GM12873 (cell line): ENCODE results near the gene OGG1.

Experiments used
- CTCF ChIP-seq: IDR thresholded peaks from 2 replicates; pipeline ENCODE4 v1.5.1; 2012; ENCODE audit warnings: low read depth, mild to moderate bottlenecking, moderate library complexity, low read length, control low read depth; ENCODE audit not compliant: insufficient read depth; ENCODE audit errors: missing control alignments

The OGG1 gene

GRCh38 chr3:9727743-9728142 lies 22.0 kb upstream of the OGG1 start:
- TF ChIP-seq CTCF = no peak

DNA sequence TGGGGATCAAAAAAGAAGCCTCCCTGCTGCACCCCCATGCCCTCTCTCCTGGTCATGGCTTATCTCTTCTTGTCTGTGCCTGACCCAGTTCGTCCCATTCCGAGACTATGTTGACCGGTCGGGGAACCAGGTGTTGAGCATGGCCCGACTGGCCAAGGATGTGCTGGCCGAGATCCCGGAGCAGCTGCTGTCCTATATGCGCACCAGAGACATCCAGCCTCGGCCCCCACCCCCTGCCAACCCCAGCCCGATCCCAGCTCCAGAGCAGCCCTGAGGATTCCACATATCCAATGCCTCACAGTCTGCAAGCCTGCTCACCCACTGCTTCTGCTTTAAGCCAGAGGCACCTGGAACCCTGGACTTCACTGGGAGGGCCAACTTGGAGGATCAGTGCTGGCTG lies 20.3 kb upstream of the OGG1 start:
- TF ChIP-seq CTCF = no peak

DNA sequence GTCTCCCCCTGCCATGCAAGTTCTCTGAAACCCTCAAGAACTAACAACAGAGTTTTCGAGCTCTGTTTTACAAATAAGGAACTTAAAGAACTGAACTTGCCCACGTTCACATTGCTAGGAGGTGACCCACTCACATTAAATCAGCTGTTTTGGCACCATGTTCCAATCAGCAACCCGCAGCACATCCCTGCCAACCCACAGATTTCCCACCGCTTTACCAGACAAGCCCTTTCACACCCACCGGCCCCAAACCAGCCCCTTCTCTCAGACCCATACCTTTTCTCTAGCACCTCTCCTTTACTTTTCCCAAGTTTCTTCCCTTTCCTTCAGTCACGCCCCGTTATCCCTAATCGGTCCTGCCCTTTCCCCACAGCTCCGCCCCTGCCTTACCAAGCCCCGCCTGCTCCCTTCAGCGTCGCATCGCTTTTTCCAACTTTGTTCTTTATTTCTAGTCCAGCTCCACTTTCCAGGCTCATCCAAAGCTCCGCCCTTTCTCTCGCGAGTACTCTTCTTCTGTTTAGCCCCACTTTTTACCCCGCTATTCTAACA lies 19.0 kb upstream of the OGG1 start:
- no peak for TF ChIP-seq CTCF

DNA sequence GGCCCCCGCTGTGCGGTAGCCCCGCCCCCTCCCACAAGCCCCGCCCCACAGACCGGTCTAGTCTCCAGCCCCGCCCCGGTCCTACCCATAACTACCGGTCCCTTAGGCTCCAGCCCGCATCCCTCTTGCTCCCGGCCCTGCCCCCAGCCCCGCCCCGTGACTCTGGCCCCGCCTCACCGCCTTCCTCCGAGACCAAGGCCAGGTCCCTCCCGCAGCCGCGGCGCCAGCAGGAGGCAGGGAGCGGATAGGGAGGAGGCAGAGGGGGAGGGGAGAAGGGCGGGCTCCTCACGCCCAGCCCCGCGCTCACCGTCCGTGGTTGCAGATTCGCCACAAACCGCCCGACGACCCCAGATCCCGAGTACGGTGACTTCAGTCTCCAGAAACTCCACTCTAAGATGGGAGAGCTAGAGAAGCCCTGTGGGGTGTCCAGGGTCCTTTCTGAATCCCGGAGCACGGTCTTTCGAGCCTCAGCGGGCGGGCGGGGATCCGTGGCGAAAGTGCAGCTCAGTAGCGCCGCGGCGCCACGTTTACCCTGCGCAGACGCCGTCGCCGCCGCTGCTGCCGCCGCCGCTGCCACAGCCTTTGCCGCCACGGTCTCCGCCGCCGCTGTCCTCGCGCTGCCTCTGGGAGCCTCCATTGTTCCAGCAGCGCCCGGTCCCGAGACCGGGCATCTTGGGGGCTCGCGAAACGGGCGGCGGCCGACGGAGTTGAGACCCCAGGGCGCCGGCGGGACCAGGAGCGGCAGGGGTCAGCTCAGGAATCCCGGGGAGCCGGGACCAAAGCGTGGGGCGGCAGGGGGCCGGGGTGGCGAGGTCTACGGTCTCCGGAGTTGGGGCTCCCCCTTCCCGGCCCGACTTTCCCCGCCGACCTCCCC lies 18.3 kb upstream of the OGG1 start, which contains the start of gene BRPF1:
Gene BRPF1 (plus strand): TSS at position 530 of the 874 bp plus-strand sequence. CDS start 2,406 bp downstream, outside the sequence.
- no peak for TF ChIP-seq CTCF

- TF ChIP-seq CTCF = no peak
These were observed 17.5 kb upstream of the OGG1 start for GRCh38 chr3:9732080-9732739.

DNA sequence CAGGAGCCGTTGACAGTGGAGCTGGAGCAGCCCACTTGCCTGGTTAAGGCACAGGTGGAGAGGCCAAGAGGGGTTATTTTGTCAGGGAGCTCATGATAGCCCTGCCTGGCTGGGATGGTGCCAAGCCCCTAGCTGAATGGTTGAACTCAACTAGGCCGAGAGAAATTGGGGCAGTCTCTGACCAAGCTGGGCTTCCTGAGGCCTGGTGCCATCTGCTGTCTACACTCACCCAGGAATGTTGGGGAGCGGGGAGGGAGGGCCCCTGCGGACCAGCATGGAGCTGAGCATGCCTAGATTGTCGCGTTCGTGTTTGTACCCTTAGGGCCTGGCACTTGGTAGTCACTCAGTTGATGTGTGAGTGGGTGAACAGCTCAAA lies 17.0 kb upstream of the OGG1 start:
- TF ChIP-seq CTCF = no peak

- TF ChIP-seq CTCF = no peak
These were observed 12.9 kb upstream of the OGG1 start for GRCh38 chr3:9736831-9737230.
